Daoy (cell line): ENCODE data around the gene CXorf49. TPM values are rescaled to one million over a fixed set of nuclear protein-coding genes. Genes with fewer than 3 reads are reported as not detected.
"Not testable (repeated sequence)": the region's sequence is repeated elsewhere in the genome, so short reads cannot be mapped to it uniquely, and the experiment has no call there.

Experiments used
- DNase-seq: peaks from one replicate; pipeline ENCODE4 v3.0.0-alpha.2; 2015; ENCODE audit warnings: low read depth
- total RNA-seq: library from RNA; depleted of rRNA; stranded (reverse); fragments of >200 nt; shearing (Covaris generic); gene quantifications from 2 replicates; pipeline ENCODE4 v1.2.3, GENCODE V29; 2014; rRNA removed

CXorf49 gene
- total RNA-seq = 0.57 TPM in 1 of 2 replicates, not detected in the other

DNA sequence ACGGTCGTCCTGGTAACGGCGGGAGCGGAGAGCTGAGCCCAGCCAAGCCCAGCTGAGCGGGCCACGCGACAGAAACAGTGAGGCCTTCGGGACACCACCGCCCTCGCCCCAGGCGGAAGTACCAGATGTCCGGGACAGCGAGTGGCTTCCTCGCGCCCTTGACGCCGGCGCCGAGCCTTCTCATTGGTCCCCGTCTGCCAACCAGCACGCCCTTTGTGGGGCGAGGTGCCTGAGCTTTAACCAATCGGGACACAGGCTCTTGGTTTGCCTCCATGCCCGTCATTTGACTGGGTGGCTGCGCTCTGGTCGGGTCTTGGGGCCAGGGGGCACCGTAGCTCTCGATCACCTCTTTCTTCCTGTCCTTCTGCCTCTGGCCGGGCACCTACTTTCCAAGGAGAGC lies at the start of gene CXorf49:
TSS of gene CXorf49 (minus strand) at position 101 of the 400 bp plus-strand sequence. CDS start 134 bp downstream, outside the sequence.
- not testable (repeated sequence) for DNase-seq

DNA sequence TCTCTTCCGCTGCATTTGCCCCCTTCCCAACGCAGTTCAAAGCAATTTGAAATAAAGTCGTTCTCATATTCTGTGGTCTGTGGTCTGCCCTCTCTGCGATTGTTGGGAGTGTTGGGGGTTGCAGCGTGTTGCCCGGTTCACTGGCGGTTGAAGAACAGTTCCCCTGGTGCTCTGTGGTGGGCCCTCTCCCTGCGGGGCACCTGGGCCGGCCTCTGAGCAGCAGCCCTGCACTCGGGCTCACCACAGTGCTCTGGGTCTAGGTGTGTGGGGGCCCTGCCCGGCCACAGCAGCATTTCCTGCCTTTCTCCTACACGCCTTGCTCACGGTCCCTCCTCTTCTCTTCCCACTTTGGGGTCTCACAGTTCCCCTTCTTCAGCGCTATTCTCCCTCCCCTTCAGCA lies 49.0 kb upstream of the CXorf49 start:
- not testable (repeated sequence) for DNase-seq

DNA sequence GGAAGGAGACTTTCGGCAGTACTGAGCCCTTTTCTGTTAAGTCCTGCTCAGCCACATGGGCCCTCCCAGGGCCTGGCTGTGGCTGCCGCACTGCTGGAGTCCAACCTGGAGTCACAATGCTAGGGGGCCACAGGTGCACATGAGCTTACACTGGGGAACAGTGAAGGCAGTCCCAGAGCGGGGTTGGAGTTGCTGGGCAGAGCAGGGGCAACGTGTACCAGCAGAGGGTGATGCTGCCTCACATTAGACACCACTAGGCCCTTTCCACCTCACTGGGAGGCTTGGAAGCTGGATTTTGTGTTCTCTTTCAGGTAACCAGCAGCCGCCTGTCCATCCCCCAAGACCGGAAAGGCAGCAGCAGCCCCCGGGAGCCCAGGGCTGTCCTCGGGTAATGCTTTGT lies 47.5 kb upstream of the CXorf49 start:
- DNase-seq = not testable (repeated sequence)

DNA sequence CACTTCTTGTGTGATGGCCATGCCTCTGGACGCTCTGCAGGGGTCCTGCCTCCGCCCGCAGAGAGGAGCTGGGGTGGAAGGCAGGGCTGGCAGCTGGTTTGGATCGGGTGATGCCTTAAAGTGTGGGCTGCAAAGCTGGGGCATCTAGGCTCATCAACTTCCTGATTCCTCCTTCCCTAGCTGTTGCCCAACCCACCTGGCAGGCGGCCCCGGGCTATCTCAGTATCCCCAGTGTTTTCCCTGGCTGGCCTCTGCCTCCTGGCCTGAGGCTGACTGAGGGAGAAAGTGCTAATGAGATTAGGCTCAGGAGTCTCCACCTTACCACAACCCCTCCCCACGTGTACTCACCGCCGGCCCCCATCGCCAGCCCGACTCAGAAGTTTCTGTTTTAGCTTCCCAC lies 46.7 kb upstream of the CXorf49 start:
- not testable (repeated sequence) for DNase-seq

DNA sequence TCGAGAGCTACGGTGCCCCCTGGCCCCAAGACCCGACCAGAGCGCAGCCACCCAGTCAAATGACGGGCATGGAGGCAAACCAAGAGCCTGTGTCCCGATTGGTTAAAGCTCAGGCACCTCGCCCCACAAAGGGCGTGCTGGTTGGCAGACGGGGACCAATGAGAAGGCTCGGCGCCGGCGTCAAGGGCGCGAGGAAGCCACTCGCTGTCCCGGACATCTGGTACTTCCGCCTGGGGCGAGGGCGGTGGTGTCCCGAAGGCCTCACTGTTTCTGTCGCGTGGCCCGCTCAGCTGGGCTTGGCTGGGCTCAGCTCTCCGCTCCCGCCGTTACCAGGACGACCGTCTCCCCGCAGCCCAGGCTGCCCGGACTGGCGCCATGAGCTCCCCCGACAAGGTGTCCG lies 45.0 kb upstream of the CXorf49 start, which contains the start of gene CXorf49B:
TSS of gene CXorf49B (plus strand) at position 301 of the 400 bp plus-strand sequence. CDS start at position 376, 75 bp downstream.
- not testable (repeated sequence) for DNase-seq

DNA sequence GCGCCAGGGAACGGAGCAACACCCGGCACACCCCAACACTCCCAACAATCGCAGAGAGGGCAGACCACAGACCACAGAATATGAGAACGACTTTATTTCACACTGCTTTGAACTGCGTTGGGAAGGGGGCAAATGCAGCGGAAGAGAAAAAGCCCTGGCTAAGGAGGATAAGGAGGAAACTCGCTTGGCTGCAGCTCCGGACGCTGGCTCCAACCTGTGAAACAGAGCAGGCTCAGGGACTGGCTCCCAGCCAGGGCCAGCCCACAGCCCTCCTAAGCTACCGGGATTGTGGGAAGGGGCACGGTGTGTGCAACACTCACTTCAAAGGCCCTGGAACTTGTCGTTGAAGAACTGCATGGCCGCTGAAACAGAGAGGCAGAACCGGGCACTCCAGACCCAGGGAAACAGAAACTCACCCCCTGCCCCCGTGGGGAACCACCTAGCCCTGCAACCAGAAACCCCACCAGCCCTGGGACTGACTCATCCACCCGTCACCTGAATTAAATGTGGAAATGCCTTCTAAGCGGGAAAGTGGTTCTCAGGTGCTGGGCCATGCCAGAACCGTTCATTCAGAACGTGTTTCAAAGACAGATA lies 42.7 kb upstream of the CXorf49 start:
- not testable (repeated sequence) for DNase-seq

DNA sequence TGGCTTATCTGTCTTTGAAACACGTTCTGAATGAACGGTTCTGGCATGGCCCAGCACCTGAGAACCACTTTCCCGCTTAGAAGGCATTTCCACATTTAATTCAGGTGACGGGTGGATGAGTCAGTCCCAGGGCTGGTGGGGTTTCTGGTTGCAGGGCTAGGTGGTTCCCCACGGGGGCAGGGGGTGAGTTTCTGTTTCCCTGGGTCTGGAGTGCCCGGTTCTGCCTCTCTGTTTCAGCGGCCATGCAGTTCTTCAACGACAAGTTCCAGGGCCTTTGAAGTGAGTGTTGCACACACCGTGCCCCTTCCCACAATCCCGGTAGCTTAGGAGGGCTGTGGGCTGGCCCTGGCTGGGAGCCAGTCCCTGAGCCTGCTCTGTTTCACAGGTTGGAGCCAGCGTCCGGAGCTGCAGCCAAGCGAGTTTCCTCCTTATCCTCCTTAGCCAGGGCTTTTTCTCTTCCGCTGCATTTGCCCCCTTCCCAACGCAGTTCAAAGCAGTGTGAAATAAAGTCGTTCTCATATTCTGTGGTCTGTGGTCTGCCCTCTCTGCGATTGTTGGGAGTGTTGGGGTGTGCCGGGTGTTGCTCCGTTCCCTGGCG lies 2.3 kb upstream of the CXorf49 start:
- DNase-seq = not testable (repeated sequence)

DNA sequence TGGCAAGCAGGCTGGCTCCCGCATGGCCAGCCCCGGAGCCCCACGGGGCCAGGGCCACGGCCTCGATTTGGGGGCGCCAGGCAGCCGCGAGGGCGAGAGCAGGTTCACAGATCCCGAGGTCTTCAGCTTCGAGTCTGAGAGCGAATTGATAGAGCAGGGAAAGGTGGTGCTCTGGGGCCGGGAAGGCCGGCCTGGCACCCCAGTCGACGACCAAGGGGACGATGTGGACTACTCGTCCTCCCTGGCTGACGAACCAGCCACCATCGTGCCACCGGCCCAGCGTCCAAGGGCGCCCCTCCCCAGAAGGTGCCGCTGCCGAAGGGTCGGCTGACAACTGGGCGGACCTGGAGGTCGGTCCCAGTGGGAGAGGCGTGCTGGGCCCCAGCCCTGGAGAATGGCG lies 1.1 kb upstream of the CXorf49 start:
- not testable (repeated sequence) for DNase-seq

DNA sequence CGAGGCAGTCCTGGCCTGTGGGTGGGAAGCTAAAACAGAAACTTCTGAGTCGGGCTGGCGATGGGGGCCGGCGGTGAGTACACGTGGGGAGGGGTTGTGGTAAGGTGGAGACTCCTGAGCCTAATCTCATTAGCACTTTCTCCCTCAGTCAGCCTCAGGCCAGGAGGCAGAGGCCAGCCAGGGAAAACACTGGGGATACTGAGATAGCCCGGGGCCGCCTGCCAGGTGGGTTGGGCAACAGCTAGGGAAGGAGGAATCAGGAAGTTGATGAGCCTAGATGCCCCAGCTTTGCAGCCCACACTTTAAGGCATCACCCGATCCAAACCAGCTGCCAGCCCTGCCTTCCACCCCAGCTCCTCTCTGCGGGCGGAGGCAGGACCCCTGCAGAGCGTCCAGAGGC lies 1.8 kb downstream of the CXorf49 start:
- DNase-seq = not testable (repeated sequence)

DNA sequence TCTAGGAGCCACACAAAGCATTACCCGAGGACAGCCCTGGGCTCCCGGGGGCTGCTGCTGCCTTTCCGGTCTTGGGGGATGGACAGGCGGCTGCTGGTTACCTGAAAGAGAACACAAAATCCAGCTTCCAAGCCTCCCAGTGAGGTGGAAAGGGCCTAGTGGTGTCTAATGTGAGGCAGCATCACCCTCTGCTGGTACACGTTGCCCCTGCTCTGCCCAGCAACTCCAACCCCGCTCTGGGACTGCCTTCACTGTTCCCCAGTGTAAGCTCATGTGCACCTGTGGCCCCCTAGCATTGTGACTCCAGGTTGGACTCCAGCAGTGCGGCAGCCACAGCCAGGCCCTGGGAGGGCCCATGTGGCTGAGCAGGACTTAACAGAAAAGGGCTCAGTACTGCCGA lies 2.5 kb downstream of the CXorf49 start:
- not testable (repeated sequence) for DNase-seq

DNA sequence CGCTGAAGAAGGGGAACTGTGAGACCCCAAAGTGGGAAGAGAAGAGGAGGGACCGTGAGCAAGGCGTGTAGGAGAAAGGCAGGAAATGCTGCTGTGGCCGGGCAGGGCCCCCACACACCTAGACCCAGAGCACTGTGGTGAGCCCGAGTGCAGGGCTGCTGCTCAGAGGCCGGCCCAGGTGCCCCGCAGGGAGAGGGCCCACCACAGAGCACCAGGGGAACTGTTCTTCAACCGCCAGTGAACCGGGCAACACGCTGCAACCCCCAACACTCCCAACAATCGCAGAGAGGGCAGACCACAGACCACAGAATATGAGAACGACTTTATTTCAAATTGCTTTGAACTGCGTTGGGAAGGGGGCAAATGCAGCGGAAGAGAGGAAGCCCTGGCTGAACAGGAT lies 4.0 kb downstream of the CXorf49 start:
- not testable (repeated sequence) for DNase-seq

DNA sequence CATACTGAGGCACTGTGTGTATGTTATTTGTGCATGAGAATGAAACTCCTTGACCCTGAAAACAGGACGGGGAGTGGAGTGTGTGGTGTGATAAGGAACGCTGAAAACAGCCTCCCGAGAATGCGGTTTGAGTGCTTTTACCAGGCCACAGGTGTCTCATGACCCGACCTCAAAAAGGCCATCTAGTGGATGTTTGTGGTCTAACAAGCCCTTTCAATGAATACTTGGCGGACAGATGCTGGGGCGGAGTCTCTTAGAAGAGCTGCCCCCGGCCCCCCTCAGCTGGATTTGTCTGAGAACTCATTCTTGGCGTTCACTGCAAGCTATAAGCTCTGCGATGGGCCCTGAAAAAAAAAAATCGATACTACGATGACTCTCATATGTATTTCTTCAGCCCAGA lies 15.2 kb downstream of the CXorf49 start:
- DNase-seq = not testable (repeated sequence)

DNA sequence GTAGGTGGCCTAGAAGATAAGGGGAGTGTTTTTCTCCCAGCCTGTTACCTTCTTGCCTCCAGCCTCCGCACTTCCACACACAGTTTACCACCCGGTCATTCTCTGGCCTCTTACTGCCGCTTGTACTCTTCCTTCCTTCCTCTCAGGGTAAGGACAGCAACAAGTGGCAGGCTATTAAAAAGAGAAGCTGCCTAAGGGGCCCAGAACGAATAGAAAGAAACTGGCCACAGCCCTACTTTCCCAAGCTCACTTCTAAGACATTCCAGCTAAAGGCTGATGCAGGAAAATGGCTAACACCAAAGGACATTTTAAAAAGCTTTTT lies 19.1 kb downstream of the CXorf49 start:
- not testable (repeated sequence) for DNase-seq

DNA sequence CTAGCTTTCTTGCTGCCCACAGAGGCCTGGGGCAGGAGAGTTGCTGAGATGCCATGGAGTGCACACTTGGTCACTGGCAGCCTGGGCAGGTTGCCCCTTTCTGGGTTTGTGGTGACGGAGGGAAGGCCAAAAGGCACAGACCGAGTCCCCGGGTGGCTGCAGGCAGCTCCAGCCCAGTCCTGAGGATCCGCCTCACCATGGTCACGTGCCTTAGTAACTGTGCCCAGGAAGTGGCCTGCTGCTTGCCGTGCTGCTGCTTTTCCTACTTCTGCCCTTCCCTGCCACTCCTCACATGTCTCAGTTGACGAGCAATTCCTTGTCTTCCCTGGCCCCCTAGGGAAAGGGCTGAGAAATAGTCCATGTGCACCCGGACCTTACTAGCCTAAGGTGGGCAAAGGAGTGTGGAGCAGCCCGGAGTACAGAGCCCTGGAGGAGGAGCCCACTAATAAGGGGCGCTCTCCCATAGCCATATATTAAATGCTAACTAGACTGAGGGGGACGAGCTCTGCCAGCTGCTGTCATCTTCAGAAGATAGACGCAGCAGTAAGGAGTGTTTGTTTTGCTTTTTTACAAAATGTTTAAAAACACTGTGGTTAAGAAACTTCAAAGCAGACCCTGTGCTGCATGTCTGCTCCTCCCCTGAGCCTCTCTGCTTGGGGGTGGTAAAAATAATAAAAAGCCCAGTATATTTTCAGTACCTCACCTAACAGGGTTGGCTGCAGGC lies 19.6 kb downstream of the CXorf49 start:
- not testable (repeated sequence) for DNase-seq

DNA sequence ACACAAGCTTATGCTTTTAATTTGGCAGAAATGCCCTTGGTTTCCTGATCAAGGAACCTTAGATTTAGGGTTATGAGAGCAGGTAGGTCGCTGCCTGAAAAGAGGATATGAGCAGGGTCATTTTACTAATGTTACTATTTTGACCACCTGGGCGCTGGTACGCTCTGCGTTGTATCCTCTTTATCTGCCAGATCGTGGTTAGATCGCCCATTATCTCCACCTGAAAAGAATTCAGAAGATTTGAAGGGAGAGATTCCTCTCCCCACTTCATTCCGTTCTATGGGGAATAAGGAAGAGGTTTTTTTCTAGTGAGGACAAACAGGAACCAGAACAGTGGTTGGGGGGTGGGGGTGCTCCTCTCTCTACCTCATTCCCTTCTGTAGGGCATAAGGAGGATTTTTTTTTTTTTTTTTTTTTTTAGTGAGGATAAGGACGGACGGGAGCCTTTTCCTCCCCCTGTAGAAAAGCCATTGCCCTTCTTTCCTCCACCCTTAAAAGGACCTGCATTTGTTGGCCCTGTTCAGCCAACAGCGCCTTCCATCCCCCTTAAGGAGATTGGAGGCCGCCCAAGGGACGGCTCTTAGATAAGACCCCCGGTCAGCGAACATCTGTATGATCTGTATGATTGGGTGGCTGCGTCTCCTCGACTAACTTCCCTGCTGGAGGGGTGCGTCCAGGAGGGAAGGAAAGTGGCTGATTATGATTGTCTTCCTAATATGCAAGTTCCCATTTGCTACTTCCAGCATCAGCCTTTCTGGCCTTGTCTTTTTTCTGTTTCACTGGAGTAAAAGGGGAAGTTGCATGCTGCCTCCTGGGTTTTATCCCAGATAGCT lies 20.4 kb downstream of the CXorf49 start:
- DNase-seq = not testable (repeated sequence)

DNA sequence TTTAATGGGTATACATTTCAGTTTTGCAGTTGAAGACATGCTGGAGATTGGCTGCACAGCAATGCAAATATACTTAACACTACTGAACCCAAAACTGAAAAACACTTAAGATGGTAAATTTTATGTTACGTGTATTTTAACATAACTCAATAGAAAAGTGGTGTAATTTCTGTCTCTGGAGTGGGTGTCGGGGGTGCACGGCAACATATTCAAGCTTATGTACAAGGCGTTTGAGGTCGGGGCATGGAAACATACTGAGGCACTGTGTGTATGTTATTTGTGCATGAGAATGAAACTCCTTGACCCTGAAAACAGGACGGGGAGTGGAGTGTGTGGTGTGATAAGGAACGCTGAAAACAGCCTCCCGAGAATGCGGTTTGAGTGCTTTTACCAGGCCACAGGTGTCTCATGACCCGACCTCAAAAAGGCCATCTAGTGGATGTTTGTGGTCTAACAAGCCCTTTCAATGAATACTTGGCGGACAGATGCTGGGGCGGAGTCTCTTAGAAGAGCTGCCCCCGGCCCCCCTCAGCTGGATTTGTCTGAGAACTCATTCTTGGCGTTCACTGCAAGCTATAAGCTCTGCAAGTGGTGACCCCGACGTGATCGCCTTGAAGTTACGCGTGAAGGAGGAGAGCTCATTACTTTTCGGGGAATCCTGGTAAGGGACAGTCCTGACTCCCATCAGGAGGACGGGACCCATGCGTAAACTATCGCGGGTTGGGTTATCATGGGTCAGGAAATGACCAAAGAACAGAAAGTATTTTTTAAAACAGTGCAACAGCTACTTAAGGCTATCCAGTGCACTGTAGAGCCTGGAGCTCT lies 21.2 kb downstream of the CXorf49 start:
- DNase-seq = not testable (repeated sequence)

DNA sequence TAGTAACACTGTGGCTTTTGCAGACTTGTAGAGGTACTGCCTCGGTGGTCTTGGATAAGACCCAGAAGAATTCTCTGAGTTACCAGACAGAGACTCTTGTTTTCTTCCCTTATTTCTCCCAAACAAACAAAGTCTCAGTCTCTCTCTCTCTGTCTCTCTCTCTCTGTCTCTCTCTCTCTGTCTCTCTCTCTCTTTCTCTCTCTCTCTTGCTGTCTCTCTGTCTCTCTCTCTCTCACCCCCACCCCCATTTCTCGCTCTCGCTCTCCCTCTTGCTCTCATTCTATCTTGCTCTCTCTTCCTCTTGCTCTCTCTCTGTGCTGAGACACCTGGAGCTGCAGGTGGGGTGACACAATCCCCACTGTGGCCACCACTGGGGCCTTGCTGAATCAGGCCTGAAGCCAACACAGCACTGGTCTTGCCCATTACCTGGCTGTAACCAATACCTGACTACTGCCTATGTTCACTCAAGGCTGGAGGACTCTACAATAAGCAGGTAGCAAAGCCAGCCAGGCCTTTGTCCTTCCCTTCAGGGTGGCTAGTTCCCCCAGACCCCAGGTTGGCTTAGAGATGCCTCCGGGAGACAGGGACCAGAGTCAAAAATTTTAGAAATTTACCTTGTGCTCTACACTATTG lies 38.4 kb downstream of the CXorf49 start:
- DNase-seq = no peak

DNA sequence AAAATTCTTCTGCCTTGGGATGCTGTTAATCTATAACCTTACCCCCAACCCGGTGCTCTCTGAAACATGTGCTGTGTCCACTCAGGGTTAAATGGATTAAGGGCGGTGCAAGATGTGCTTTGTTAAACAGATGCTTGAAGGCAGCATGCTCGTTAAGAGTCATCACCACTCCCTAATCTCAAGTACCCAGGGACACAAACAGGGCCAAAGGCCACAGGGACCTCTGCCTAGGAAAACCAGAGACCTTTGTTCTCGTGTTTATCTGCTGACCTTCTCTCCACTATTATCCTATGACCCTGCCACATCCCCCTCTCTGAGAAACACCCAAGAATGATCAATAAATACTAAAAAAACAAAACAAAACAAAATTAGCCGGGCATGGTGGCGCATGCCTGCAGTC lies 40.9 kb downstream of the CXorf49 start:
- DNase-seq = not testable (repeated sequence)

DNA sequence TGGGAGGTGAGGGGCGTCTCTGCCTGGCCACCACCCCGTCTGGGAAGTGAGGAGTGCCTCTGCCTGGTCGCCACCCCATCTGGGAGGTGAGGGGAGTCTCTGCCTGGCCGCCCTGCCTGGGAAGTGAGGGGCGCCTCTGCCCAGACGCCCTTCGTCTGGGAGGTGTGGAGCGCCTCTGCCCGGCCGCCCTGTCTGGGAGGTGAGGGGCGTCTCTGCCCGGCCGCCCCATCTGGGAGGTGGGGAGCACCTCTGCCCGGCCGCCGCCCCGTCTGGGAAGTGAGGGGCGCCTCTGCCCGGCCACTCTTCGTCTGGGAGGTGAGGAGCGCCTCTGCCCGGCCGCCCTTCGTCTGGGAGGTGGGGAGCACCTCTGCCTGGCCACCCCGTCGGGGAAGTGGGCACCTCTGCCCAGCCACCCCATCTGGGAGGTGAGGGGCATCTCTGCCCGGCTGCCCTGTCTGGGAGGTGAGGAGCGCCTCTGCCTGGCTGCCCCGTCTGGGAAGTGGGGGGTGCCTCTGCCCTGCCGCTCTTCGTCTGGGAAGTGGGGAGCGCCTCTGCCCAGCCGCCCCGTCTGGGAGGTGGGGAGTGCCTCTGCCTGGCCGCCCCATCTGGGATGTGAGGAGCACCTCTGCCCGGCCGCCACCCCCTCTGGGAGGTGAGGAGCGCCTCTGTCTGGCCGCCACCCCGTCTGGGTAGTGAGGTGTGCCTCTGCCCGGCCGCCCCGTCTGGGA lies 41.9 kb downstream of the CXorf49 start:
- not testable (repeated sequence) for DNase-seq

DNA sequence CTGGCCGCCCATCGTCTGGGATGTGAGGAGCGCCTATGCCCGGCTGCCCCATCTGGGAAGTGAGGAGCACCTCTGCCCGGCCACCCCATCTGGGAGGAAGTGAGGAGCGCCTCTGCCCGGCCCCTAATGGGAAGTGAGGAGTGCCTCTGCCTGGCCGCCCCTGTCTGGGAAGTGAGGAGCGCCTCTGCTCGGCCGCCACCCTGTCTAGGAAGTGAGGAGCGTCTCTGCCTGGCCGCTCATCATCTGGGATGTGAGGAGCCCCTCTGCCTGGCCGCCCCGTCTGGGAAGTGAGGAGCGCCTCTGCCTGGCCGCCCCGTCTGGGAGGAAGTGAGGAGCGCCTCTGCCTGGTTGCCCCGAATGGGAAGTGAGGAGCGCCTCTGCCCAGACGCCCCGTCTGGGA lies 42.4 kb downstream of the CXorf49 start:
- DNase-seq = not testable (repeated sequence)
